Measurements from ENCODE around the gene RTN4RL1.

The RTN4RL1 gene

GRCh38 chr17:1976000-1976682 is 49.0 kb downstream of the RTN4RL1 start:
- DNase-seq (ENCODE audit: low read depth), result no peak

- no peak for DNase-seq (ENCODE audit: low read depth)
Measured at GRCh38 chr17:1975573-1975972, 49.6 kb downstream of the RTN4RL1 start.

GRCh38 chr17:1972487-1973160 is 52.5 kb downstream of the RTN4RL1 start:
- DNase-seq (ENCODE audit: low read depth), result no peak

- DNase-seq (ENCODE audit: low read depth), result no peak
Measured at GRCh38 chr17:1970843-1971384, 54.2 kb downstream of the RTN4RL1 start.

- DNase-seq (ENCODE audit: low read depth), result no peak
Measured at GRCh38 chr17:1969712-1970111, 55.4 kb downstream of the RTN4RL1 start.

- no peak for DNase-seq (ENCODE audit: low read depth)
Measured at GRCh38 chr17:1967213-1967612, 57.9 kb downstream of the RTN4RL1 start.

GRCh38 chr17:1966274-1967086 is 58.7 kb downstream of the RTN4RL1 start:
- no peak for DNase-seq (ENCODE audit: low read depth)

GRCh38 chr17:1965556-1966273 is 59.4 kb downstream of the RTN4RL1 start:
- no peak for DNase-seq (ENCODE audit: low read depth)

GRCh38 chr17:1963250-1963649 is 61.9 kb downstream of the RTN4RL1 start:
- DNase-seq (ENCODE audit: low read depth), result no peak

GRCh38 chr17:1961189-1961588 is 63.9 kb downstream of the RTN4RL1 start:
- no peak for DNase-seq (ENCODE audit: low read depth)

GRCh38 chr17:1960545-1960912 is 64.6 kb downstream of the RTN4RL1 start:
- DNase-seq (ENCODE audit: low read depth), result no peak

- DNase-seq (ENCODE audit: low read depth), result no peak
Measured at GRCh38 chr17:1959871-1960544, 65.1 kb downstream of the RTN4RL1 start.

- DNase-seq (ENCODE audit: low read depth), result no peak
Measured at GRCh38 chr17:1958134-1958881, 66.8 kb downstream of the RTN4RL1 start.

- no peak for DNase-seq (ENCODE audit: low read depth)
Measured at GRCh38 chr17:1957037-1957436, 68.1 kb downstream of the RTN4RL1 start.

- no peak for DNase-seq (ENCODE audit: low read depth)
Measured at GRCh38 chr17:1956134-1956533, 69.0 kb downstream of the RTN4RL1 start.

- DNase-seq (ENCODE audit: low read depth), result no peak
Measured at GRCh38 chr17:1953831-1954230, 71.3 kb downstream of the RTN4RL1 start.

- DNase-seq (ENCODE audit: low read depth), result no peak
Measured at GRCh38 chr17:1951920-1952319, 73.2 kb downstream of the RTN4RL1 start.

- no peak for DNase-seq (ENCODE audit: low read depth)
Measured at GRCh38 chr17:1949754-1950153, 75.4 kb downstream of the RTN4RL1 start.

- no peak for DNase-seq (ENCODE audit: low read depth)
Measured at GRCh38 chr17:1948517-1948825, 76.7 kb downstream of the RTN4RL1 start.

- no peak for DNase-seq (ENCODE audit: low read depth)
Measured at GRCh38 chr17:1947743-1948516, 77.2 kb downstream of the RTN4RL1 start.
